Type B pancreatic cell (in vitro differentiated cells): ENCODE data around the gene C4BPA. TPM values are rescaled to one million over a fixed set of nuclear protein-coding genes. Genes with fewer than 3 reads are reported as not detected.

Experiments
- DNase-seq: peaks from one replicate; pipeline ENCODE4 v3.0.0; 2021; ENCODE audit warnings: mixed read lengths; ENCODE audit not compliant: unreplicated experiment; ENCODE audit errors: extremely low spot score
- H3K27ac Mint-ChIP-seq: 2 replicates; pipeline ENCODE4 v1.8.0; 2021; ENCODE audit warnings: mild to moderate bottlenecking, mixed read lengths
- H3K27me3 Mint-ChIP-seq: 2 replicates; pipeline ENCODE4 v1.8.0; 2021; ENCODE audit warnings: mixed read lengths
- H3K36me3 Mint-ChIP-seq: 2 replicates; pipeline ENCODE4 v1.8.0; 2021; ENCODE audit warnings: mixed read lengths
- H3K4me1 Mint-ChIP-seq: one replicate; pipeline ENCODE4 v1.8.0; 2021; ENCODE audit warnings: mixed read lengths; ENCODE audit not compliant: unreplicated experiment
- H3K4me3 Mint-ChIP-seq: 2 replicates; pipeline ENCODE4 v1.8.0; 2021; ENCODE audit warnings: mild to moderate bottlenecking, mixed read lengths
- H3K9me3 Mint-ChIP-seq: 2 replicates; pipeline ENCODE4 v1.8.0; 2021; ENCODE audit warnings: mixed read lengths
- total RNA-seq: library from RNA; stranded (reverse); gene quantifications from 2 replicates; pipeline ENCODE4 v1.2.1, GENCODE V29; 2021; ENCODE audit warnings: low replicate concordance
- TF ChIP-seq, protein P1 (sequence below): fragments of 200-600 bp; sonication (generic); conservative IDR thresholded peaks from 2 replicates; pipeline ENCODE4 v1.5.0; 2021; ENCODE audit warnings: antibody characterized with exemption, mild to moderate bottlenecking

Gene C4BPA
- total RNA-seq, 1 donor from 2014 or later = 0.87 TPM

DNA sequence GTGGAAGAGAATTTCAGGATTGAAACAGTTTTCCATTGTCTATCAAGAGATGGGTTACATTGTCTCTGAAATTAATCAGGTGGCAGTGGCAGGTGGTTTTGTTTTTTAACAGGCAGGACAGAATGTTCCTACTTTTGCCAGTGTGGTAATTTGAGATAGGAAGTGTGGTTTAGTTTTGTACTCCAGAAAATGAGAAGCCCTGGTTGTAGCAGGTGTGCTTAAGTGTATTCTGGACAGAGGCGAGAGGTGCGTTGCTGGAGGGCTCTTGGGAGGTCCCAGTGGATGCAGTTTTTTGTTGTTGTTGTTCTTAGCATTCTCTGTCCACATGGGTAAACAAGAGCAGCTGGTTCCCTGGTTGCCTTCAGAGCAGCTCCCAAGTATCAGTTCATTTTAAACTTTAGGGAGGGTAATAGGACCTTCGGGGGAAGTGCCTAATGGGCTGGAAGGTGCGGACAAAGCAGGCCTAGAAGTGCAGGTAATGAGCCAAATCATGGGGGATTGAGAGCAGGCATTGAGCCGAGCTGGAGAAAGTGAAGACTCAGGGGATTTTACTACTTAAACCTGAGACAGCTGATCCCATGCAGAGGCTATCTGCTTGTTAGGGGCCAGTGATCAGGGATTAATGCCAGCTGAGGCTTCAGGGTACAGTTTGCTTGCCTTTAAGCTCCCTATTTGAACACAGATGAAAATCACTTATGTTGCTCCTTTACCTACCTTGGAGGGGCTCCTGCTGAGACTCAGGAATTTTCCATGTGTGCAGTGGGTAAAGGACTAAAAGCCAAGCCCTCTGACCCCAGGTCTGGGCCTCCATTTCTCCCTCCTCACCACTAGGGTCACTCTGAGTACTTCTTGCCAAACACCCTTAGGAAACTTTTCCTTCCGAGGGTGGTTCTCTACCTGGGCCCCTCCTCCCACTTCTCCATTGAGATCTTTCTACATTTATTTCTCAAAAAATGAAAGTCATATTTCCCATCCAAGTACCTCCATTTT lies 44.9 kb upstream of the C4BPA start:
- TF ChIP-seq, protein P1, sequence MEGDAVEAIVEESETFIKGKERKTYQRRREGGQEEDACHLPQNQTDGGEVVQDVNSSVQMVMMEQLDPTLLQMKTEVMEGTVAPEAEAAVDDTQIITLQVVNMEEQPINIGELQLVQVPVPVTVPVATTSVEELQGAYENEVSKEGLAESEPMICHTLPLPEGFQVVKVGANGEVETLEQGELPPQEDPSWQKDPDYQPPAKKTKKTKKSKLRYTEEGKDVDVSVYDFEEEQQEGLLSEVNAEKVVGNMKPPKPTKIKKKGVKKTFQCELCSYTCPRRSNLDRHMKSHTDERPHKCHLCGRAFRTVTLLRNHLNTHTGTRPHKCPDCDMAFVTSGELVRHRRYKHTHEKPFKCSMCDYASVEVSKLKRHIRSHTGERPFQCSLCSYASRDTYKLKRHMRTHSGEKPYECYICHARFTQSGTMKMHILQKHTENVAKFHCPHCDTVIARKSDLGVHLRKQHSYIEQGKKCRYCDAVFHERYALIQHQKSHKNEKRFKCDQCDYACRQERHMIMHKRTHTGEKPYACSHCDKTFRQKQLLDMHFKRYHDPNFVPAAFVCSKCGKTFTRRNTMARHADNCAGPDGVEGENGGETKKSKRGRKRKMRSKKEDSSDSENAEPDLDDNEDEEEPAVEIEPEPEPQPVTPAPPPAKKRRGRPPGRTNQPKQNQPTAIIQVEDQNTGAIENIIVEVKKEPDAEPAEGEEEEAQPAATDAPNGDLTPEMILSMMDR = peak; percentile 49
- Mint-ChIP-seq H3K27me3 (no peaks in the 10 kb centered on the region), H3K27ac (no peak overlapping the region), H3K9me3 (no peaks in the 10 kb centered on the region), H3K4me3 (no peak overlapping the region), H3K36me3 (peaks cover 16% of the 10 kb centered on the region), H3K4me1 (no peaks in the 10 kb centered on the region)
- no peak for DNase-seq

DNA sequence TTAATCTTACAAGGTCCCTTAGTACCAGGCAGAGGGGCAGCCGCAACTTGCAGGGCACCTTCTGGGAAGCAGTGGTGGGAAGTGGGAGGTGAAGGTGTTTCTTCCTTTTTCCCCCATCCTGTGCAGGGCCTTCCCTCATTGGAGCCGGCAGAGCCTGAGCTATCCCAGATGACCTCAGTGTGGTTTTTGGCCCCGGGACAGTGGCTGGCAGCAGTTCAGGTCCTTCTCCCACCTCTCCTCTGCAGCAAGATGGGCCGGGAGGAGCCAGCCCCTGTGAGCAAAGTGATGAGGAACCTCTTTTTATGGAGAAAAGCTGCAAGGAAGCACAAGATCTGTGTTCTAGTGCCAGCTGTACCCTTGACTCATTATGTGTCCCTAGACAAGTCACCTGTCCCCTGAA lies 44.2 kb upstream of the C4BPA start:
- no peaks in the 10 kb centered on the region for H3K4me1 Mint-ChIP-seq
- peaks cover 16% of the 10 kb centered on the region for H3K36me3 Mint-ChIP-seq

DNA sequence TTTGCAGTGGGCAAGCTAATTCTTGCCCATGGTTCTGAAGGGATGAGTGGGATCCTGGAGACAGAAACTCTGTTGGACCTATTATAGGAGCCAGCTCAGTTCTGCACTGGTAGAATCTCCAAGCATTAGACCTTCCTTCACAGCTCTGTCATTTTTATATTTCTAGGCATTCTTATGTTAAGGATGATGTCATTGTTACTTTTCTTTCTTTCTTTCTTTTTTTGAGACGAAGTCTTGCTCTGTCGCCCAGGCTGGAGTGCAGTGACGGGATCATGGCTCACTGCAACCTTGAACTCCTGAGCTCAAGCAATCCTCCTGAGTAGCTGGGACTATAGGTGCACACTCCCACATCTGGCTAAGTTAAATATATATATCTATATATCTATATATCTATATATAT lies 43.4 kb upstream of the C4BPA start:
- TF ChIP-seq, protein P1 = no peak
- Mint-ChIP-seq H3K27ac (no peak overlapping the region), H3K36me3 (peaks cover 16% of the 10 kb centered on the region), H3K4me1 (no peaks in the 10 kb centered on the region), H3K9me3 (no peaks in the 10 kb centered on the region), H3K4me3 (no peak overlapping the region), H3K27me3 (no peaks in the 10 kb centered on the region)
- DNase-seq = no peak

More for the DNA sequence above, 44.2 kb upstream of the C4BPA start:
- Mint-ChIP-seq H3K27me3 (no peaks in the 10 kb centered on the region), H3K4me3 (no peak overlapping the region), H3K27ac (no peak overlapping the region), H3K9me3 (no peaks in the 10 kb centered on the region)
- TF ChIP-seq, protein P1 = no peak
- DNase-seq = no peak

DNA sequence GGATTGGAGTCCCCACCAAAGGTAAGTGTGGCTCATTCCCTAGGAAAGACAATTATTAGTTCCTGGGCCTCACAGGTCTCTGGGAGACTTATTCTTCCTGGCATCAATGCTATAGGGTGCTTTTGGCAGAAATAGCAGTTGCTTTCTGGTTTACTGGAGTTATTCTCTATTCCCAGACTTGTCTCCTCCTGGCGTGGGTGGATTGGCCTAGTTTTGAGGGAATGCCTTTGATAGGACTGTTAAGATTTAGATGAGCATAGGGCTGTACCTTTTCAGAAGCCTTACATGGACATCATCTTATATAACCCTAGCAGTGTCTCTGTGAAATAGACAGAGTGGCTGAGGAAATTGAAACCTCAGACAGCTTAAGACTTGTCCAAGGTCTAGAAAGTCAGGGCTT lies 42.0 kb upstream of the C4BPA start:
- DNase-seq = no peak
- Mint-ChIP-seq H3K27ac (no peak overlapping the region), H3K4me1 (peaks cover under 1% of the 10 kb centered on the region), H3K36me3 (peaks cover 18% of the 10 kb centered on the region), H3K9me3 (no peaks in the 10 kb centered on the region), H3K27me3 (no peaks in the 10 kb centered on the region), H3K4me3 (no peak overlapping the region)
- TF ChIP-seq, protein P1 = no peak

DNA sequence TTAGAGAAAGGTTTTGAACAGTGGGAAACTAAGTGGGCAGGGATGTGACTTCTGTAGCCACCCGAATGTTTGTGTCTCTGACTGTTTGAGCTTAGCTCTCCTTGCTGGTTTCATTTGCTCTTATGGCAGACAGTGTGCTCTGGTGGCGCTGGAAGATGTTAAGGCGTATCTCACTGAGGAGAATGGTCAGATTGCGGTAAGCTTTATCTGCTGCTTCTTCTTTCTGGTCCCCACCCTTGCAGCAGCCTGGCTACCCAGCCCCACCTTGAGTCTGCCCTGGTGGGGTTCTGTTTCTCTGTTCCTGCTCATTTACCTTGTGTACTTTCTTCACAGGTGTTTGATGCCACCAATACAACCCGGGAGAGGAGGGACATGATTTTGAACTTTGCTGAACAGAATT lies 41.0 kb upstream of the C4BPA start:
- Mint-ChIP-seq H3K36me3 (peaks cover 23% of the 10 kb centered on the region), H3K9me3 (no peaks in the 10 kb centered on the region), H3K27me3 (no peaks in the 10 kb centered on the region), H3K27ac (no peak overlapping the region), H3K4me3 (no peak overlapping the region), H3K4me1 (peaks cover 5% of the 10 kb centered on the region)
- no peak for DNase-seq
- TF ChIP-seq, protein P1 = no peak
